PFSK-1 (cell line): ENCODE data around the gene OR6V1.

Source experiments
- FOXP2 ChIP-seq: optimal IDR thresholded peaks from 2 replicates; pipeline ENCODE3; 2011; ENCODE audit warnings: borderline replicate concordance, control low read depth, inconsistent platforms; ENCODE audit not compliant: insufficient read depth; ENCODE audit errors: extremely low read length, extremely low read depth
- POLR2AphosphoS5 ChIP-seq: IDR thresholded peaks from 2 replicates; pipeline ENCODE4 v1.6.1; 2012; ENCODE audit warnings: low read depth, mild to moderate bottlenecking, control low read depth, low read length, moderate library complexity
- REST ChIP-seq, 2 experiments: IDR thresholded peaks; 2 replicates each; pipeline versions ENCODE4 v1.6.1 to v1.8.0; 2011 to 2012; ENCODE audit warnings: low read depth in 2 of 2, low read length in 2 of 2, control low read depth in 1 of 2, inconsistent platforms in 1 of 2, mild to moderate bottlenecking in 1 of 2, moderate library complexity in 1 of 2; ENCODE audit not compliant: insufficient read depth in 1 of 2
- SIN3A ChIP-seq: IDR thresholded peaks from 2 replicates; pipeline ENCODE4 v1.6.1; 2012; ENCODE audit warnings: mild to moderate bottlenecking, low read length, moderate library complexity, borderline replicate concordance; ENCODE audit not compliant: insufficient read depth
- TAF1 ChIP-seq: IDR thresholded peaks from 2 replicates; pipeline ENCODE4 v1.6.1; 2012; ENCODE audit warnings: low read length, control low read depth, borderline replicate concordance; ENCODE audit not compliant: insufficient read depth

OR6V1 gene

GRCh38 chr7:143050931-143051330 is 1.2 kb upstream of the OR6V1 start:
- TF ChIP-seq POLR2AphosphoS5: no peak
- no peak for TF ChIP-seq FOXP2
- TF ChIP-seq SIN3A: no peak
- no peak for TF ChIP-seq TAF1

GRCh38 chr7:143054621-143055020 is 2.5 kb downstream of the OR6V1 start:
- TF ChIP-seq FOXP2: no peak
- no peak for TF ChIP-seq POLR2AphosphoS5
- no peak for TF ChIP-seq REST (IDR thresholded peaks at IDR 0.05; ENCODE audit: insufficient read depth in 1 of 2, low read depth in 2 of 2, low read length in 2 of 2)
- no peak for TF ChIP-seq TAF1
- no peak for TF ChIP-seq SIN3A

GRCh38 chr7:143055754-143056153 is 3.6 kb downstream of the OR6V1 start:
- TF ChIP-seq TAF1 (no peak), POLR2AphosphoS5 (no peak), SIN3A (no peak), FOXP2 (no peak), REST (IDR thresholded peaks at IDR 0.05; ENCODE audit: insufficient read depth in 1 of 2, low read depth in 2 of 2, low read length in 2 of 2) (no peak)

GRCh38 chr7:143063741-143064140 is 11.6 kb downstream of the OR6V1 start:
- no peak for TF ChIP-seq SIN3A
- no peak for TF ChIP-seq POLR2AphosphoS5
- TF ChIP-seq REST (IDR thresholded peaks at IDR 0.05; ENCODE audit: insufficient read depth in 1 of 2, low read depth in 2 of 2, low read length in 2 of 2): no peak
- no peak for TF ChIP-seq TAF1
- TF ChIP-seq FOXP2: no peak

GRCh38 chr7:143068446-143068845 is 16.3 kb downstream of the OR6V1 start:
- TF ChIP-seq FOXP2 (no peak), REST (IDR thresholded peaks at IDR 0.05; ENCODE audit: insufficient read depth in 1 of 2, low read depth in 2 of 2, low read length in 2 of 2) (no peak), SIN3A (no peak), TAF1 (no peak), POLR2AphosphoS5 (no peak)
